ENCODE measurements around the gene EXOC4.

DNA sequence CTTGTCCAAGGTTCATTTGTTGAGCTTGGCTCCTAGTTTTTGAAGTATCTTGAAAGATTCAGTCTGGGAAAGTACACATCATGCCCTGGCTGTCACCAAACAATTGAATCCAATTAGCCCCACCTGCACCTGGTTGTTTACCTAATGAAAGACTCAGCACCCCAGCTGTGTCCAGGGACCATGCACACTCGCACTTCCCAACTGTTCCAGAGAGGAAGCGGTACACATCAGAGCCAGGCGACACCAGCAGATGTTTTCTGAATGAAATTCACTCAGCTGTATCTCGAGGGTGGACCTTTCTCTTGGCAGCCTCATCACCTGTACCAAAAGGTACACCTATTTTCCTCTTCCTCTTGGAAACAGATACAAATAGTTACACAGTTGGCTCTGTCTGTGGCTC lies 657.9 kb downstream of the EXOC4 start:
- TF ChIP-seq CTCF (IDR thresholded peaks at IDR 0.05; ENCODE audit: low read depth, low read length, poor library complexity, severe bottlenecking) (no peak), EZH2phosphoT487 (IDR thresholded peaks at IDR 0.05; ENCODE audit: borderline replicate concordance, low read length) (no peak)

All from DOHH2 (cell line).